Measurements from ENCODE around the gene SAMD3. TPM values are rescaled to one million over a fixed set of nuclear protein-coding genes. Genes with fewer than 3 reads are reported as not detected.
"Not testable (repeated sequence)": the region's sequence is repeated elsewhere in the genome, so short reads cannot be mapped to it uniquely, and the experiment has no call there.

SAMD3 gene, protein sequence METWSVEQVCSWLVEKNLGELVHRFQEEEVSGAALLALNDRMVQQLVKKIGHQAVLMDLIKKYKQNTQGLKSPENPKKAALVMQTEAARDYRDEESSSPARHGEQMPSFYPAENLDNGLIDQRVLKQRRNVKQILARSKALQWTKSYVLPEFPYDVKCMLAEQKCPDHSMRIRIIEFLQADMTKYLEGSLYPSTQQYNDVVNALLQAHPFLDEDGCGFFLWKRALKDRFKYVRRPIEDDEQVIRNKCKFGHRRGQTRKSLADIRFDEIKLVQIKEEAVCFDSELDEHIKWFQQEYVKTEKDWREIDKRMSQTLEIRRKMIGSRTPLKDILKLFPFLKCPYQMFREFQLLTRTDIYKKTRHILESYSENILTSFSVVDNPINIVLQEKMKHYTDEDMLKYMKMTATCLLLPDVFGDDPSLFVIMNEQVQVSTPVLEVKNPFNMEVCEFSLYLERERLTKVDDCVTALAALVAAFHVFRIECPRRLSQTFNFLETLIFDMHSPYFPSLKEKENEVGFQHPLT
- 1 to 10 TPM in 2 of 4 donors, not detected in 2; 4.0 to 4.4 TPM for total RNA-seq

DNA sequence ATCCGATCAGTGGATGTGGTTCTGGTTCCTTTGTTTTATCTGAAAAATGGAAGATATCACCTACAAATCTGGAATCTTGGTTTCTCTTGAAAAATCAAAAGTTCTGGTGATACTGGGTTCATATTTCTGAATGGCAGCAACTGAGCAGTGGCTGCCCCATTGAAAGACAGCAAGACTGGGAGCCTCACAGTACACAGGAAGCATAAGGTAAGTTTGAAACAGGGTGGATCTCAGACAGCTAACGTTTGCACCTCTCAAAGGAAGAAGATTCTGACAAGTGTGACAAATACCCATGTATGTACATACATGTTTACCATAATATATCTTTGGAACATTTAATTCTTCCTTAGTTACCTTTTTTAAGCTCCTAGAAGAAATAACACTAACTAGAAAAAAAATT lies at the start of gene SAMD3:
SAMD3 (minus strand) TSS at position 177 of the 400 bp plus-strand sequence. CDS start 7,678 bp downstream, outside the sequence.
- Histone ChIP-seq H3K4me3 (no peak within 1 kb of the TSS), H3K9me3 (no peaks in the 10 kb centered on the region), H3K36me3 (no peaks in the 10 kb centered on the region), H3K27me3 (no peaks in the 10 kb centered on the region), H3K4me1 (no peaks in the 10 kb centered on the region), H3K27ac (no peak within 1 kb of the TSS)
- in situ Hi-C loops (cut with MboI; ENCODE audit: low pct_ligation_motif_present in 1 of 4, low pct_unique_long_range_greater_than_20kb in 1 of 4, low sequenced_read_pairs in 3 of 4): no loop called here
- DNase-seq: no peak
- TF ChIP-seq POLR2AphosphoS5 (IDR thresholded peaks at IDR 0.05) (no peak), POLR2A (IDR thresholded peaks at IDR 0.05) (no peak), EP300 (IDR thresholded peaks at IDR 0.05; ENCODE audit: low read depth) (no peak)
- TF ChIP-seq, protein P1, sequence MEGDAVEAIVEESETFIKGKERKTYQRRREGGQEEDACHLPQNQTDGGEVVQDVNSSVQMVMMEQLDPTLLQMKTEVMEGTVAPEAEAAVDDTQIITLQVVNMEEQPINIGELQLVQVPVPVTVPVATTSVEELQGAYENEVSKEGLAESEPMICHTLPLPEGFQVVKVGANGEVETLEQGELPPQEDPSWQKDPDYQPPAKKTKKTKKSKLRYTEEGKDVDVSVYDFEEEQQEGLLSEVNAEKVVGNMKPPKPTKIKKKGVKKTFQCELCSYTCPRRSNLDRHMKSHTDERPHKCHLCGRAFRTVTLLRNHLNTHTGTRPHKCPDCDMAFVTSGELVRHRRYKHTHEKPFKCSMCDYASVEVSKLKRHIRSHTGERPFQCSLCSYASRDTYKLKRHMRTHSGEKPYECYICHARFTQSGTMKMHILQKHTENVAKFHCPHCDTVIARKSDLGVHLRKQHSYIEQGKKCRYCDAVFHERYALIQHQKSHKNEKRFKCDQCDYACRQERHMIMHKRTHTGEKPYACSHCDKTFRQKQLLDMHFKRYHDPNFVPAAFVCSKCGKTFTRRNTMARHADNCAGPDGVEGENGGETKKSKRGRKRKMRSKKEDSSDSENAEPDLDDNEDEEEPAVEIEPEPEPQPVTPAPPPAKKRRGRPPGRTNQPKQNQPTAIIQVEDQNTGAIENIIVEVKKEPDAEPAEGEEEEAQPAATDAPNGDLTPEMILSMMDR (IDR thresholded peaks at IDR 0.05): no peak
- WGBS, 2 donors (ENCODE audit: low coverage in 1 of 2): 38 to 55% methylated on average over 2 of the region's 2 CpGs
- intact Hi-C loops (cut with DNase I; ENCODE audit: low total_unique reads): no loop called here

DNA sequence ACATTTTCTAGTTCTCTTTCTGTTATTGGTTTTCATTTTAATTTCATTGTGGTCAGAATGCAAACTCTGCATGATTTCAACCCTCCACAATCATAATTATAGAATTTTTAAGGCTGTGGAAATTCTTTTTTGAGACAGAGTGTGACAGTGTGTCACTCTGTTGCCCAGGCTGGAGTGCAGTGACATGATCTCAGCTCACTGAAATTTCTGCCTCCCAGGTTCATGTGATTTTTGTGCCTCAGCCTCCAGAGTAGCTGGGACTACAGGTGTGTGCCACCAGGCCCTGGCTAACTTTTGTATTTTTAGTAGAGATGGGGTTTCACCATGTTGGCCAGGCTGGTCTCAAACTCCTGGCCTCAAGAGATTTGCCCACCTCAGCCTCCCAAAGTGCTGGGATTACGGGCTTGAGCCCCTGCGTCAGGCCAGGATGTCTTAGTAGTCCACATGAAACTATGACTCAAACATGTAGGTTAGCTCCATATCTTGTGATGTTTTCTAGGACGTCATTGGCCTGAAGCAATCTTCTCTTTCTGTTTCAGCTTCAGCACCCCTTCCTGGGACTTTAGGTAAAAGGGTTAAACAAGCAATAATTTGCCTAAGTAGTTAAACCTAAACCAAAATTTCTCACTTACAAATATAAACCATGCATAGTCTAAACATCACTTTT lies 47.4 kb upstream of the SAMD3 start:
- no peak overlapping the region for H3K4me3 ChIP-seq
- in situ Hi-C loops (cut with MboI; ENCODE audit: low pct_ligation_motif_present in 1 of 4, low pct_unique_long_range_greater_than_20kb in 1 of 4, low sequenced_read_pairs in 3 of 4): no loop called here
- no peaks in the 10 kb centered on the region for H3K4me1 ChIP-seq
- TF ChIP-seq EP300 (IDR thresholded peaks at IDR 0.05; ENCODE audit: low read depth): no peak
- TF ChIP-seq POLR2AphosphoS5 (IDR thresholded peaks at IDR 0.05): no peak
- TF ChIP-seq POLR2A (IDR thresholded peaks at IDR 0.05): no peak
- TF ChIP-seq, protein P1 (IDR thresholded peaks at IDR 0.05): no peak
- no peaks in the 10 kb centered on the region for H3K27me3 ChIP-seq
- WGBS, 2 donors (ENCODE audit: low coverage in 1 of 2): 81 to 100% methylated on average over 1 to 3 of the region's 3 CpGs
- H3K9me3 ChIP-seq: peaks cover 12 to 17% of the 10 kb centered on the region in 2 donors
- intact Hi-C loops (cut with DNase I; ENCODE audit: low total_unique reads): no loop called here
- no peak for DNase-seq
- no peaks in the 10 kb centered on the region for H3K36me3 ChIP-seq
- no peak overlapping the region for H3K27ac ChIP-seq

DNA sequence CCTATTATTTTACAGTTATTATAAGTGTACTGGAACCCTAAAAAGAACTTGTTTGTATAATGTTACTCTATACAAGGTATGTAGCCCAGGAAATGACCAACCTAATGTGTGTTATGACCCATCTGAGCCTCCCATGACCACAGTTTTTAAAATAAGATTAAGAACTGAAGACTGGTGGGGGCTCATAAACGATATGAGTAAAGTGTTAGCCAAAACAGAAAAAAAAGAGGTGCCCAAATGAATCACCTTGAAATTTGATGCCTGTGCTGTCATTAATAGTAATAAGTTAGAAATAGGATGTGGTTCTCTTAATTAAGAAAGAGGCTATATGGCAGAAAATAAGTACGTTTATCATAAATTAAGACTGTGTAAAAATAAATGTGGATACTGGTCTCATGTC lies 42.8 kb upstream of the SAMD3 start:
- in situ Hi-C loops (cut with MboI; ENCODE audit: low pct_ligation_motif_present in 1 of 4, low pct_unique_long_range_greater_than_20kb in 1 of 4, low sequenced_read_pairs in 3 of 4); H3K27me3 ChIP-seq; intact Hi-C loops (cut with DNase I; ENCODE audit: low total_unique reads); H3K27ac ChIP-seq; H3K4me3 ChIP-seq; H3K4me1 ChIP-seq; H3K36me3 ChIP-seq; H3K9me3 ChIP-seq; DNase-seq: not testable (repeated sequence)
- WGBS, 2 donors (ENCODE audit: low coverage in 1 of 2): 74 to 100% methylated on average over 1 to 2 of the region's 2 CpGs

DNA sequence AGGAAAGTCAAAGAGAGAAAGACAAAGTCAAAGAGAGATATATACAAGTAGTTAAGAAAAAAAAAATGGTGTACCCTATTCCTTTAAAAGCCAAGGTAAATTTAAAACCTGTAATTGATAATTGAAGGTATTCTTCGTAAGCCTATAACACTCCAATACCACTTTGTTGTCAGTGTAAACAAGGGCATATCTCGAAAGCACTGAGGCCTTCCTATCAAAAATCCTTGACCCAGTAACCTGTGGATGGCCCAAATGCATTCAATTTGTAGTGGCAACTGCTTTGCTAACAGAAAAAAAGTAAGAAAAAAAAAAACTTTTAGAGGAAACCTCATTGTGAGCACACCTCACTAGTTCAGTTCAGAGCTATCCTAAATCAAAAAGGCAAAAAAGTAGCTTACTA lies 39.3 kb upstream of the SAMD3 start:
- H3K27me3 ChIP-seq: no peaks in the 10 kb centered on the region
- no peaks in the 10 kb centered on the region for H3K36me3 ChIP-seq
- H3K4me1 ChIP-seq: no peaks in the 10 kb centered on the region
- in situ Hi-C loops (cut with MboI; ENCODE audit: low pct_ligation_motif_present in 1 of 4, low pct_unique_long_range_greater_than_20kb in 1 of 4, low sequenced_read_pairs in 3 of 4): no loop called here
- no peak for TF ChIP-seq POLR2A (IDR thresholded peaks at IDR 0.05)
- no peak for TF ChIP-seq POLR2AphosphoS5 (IDR thresholded peaks at IDR 0.05)
- TF ChIP-seq, protein P1 (IDR thresholded peaks at IDR 0.05): no peak
- no peak for TF ChIP-seq EP300 (IDR thresholded peaks at IDR 0.05; ENCODE audit: low read depth)
- intact Hi-C loops (cut with DNase I; ENCODE audit: low total_unique reads): no loop called here
- H3K4me3 ChIP-seq: no peak overlapping the region
- WGBS, 2 donors (ENCODE audit: low coverage in 1 of 2): 65 to 88% methylated on average over 2 of the region's 2 CpGs
- H3K9me3 ChIP-seq: no peaks in the 10 kb centered on the region
- no peak for DNase-seq
- H3K27ac ChIP-seq: no peak overlapping the region

DNA sequence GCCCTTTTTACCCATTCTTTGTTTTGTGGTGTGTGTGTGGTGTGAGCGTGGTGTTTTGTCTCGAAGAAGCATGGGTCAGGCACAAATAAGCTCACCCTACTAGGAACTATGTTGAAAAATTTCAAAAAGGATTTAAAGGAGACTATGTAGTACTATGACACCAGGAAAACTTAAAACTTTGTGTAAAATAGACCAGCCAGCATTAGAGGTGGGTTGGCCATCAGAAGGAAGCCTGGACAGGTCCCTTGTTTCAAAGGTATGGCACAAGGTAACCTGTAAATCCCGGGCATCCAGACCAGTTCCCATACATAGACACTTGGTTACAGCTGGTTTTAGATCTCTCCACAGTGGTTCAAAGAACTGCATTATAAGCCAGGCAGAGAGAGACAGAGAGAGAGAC lies 38.8 kb upstream of the SAMD3 start:
- H3K27me3 ChIP-seq; intact Hi-C loops (cut with DNase I; ENCODE audit: low total_unique reads); H3K27ac ChIP-seq; H3K4me3 ChIP-seq; H3K4me1 ChIP-seq; in situ Hi-C loops (cut with MboI; ENCODE audit: low pct_ligation_motif_present in 1 of 4, low pct_unique_long_range_greater_than_20kb in 1 of 4, low sequenced_read_pairs in 3 of 4); DNase-seq; H3K9me3 ChIP-seq; H3K36me3 ChIP-seq: not testable (repeated sequence)
- WGBS, 2 donors (ENCODE audit: low coverage in 1 of 2): 68 to 80% methylated on average over 2 to 3 of the region's 3 CpGs

DNA sequence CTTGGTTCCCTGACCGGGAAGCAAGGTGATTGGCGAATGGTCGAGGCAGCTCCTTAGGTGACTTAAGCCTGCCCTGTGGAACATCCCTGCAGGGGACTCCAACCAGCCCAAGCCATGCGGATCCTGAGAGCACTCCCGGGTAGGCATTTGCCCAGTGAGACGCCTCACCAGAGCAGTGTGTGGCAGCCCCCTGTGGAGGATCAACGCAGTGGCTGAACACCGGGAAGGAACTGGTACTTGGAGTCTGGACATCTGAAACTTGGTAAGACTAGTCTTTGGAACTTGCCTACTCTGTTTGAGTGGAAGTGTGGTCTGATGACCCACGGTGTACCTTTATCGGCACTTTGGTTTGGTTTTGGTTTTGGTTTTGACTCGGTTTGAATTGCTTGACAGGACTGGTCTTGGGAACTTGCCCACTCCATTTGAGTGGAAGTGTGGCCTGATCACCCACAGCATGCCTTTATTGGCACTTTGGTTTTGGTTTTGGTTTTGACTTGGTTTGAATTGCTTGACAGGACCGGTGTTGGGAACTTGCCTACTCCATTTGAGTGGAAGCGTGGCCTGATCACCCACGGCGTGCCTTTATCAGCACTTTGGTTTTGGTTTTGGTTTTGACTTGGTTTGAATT lies 38.0 kb upstream of the SAMD3 start:
- 56 to 57% methylated on average over 7 to 15 of the region's 15 CpGs for WGBS, 2 donors (ENCODE audit: low coverage in 1 of 2)
- H3K9me3 ChIP-seq; H3K36me3 ChIP-seq; H3K4me1 ChIP-seq; H3K4me3 ChIP-seq; intact Hi-C loops (cut with DNase I; ENCODE audit: low total_unique reads); in situ Hi-C loops (cut with MboI; ENCODE audit: low pct_ligation_motif_present in 1 of 4, low pct_unique_long_range_greater_than_20kb in 1 of 4, low sequenced_read_pairs in 3 of 4); H3K27me3 ChIP-seq: not testable (repeated sequence)
- H3K27ac ChIP-seq: peak overlapping the region in 1 of 4 donors; percentile 14
- peak; percentile 10 for DNase-seq

DNA sequence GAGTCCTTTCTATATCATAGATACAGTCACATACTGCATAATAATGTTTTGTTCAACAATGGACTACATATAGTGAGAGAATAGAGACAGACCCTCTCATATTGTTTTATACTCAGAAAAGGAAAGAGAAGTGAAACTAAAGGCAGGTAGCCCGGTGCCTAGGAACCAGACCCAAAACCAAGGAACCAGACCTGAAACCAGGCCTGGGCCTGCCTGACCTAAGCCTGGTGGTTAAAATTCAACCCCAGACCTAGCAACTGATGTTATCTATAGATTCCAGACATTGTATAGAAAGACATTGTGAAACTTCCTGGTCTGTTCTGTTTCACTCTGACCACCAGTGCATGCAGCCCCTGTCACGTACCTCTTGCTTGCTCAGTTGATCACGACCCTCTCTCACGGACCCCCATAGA lies 37.3 kb upstream of the SAMD3 start:
- in situ Hi-C loops (cut with MboI; ENCODE audit: low pct_ligation_motif_present in 1 of 4, low pct_unique_long_range_greater_than_20kb in 1 of 4, low sequenced_read_pairs in 3 of 4); H3K27ac ChIP-seq; H3K9me3 ChIP-seq; H3K4me1 ChIP-seq; intact Hi-C loops (cut with DNase I; ENCODE audit: low total_unique reads); H3K27me3 ChIP-seq; H3K36me3 ChIP-seq; H3K4me3 ChIP-seq: not testable (repeated sequence)
- peak; percentile 13 for DNase-seq
- WGBS, 2 donors (ENCODE audit: low coverage in 1 of 2): 40 to 68% methylated on average over 1 to 4 of the region's 4 CpGs

All from transverse colon (tissue), 4 donors.